H1 (cell line): ENCODE measurements around the gene IGLL1. TPM values are rescaled to one million over a fixed set of nuclear protein-coding genes. Genes with fewer than 3 reads are reported as not detected.

Experiments used
- CTCF ChIA-PET: fragments of 300-600 bp; sonication (Branson Sonifier 250); formaldehyde crosslinking; loops from one replicate; lab custom pipeline; 2021; ENCODE audit not compliant: partially characterized antibody; lab: Charles Lee
- POLR2A ChIA-PET: fragments of 300-600 bp; sonication (Branson Sonifier 250); formaldehyde crosslinking; loops from one replicate; lab custom pipeline; 2021; ENCODE audit warnings: inconsistent platforms; ENCODE audit not compliant: partially characterized antibody; lab: Charles Lee
- DNase-seq, 2 experiments: peaks; one replicate each; pipeline versions ENCODE4 v3.0.0 to v3.0.0-alpha.2; 2010 to 2022; ENCODE audit warnings: low spot score in 2 of 2, low read depth in 1 of 2, mixed read lengths in 1 of 2
- FAIRE-seq: peaks from 2 replicates; lab custom pipeline; 2011; peaks lifted over from hg19 to GRCh38; lab: Jason Lieb, UNC
- H2AFZ ChIP-seq: 2 replicates; pipeline ENCODE4 v1.8.1; 2012; ENCODE audit warnings: low read length, inconsistent platforms
- H2AK5ac ChIP-seq: 2 replicates; pipeline ENCODE4 v1.6.1; 2013; ENCODE audit warnings: low read depth, low read length
- H2BK120ac ChIP-seq: replicated peaks from 2 replicates; pipeline ENCODE3; 2013; ENCODE audit warnings: low read depth, low read length, inconsistent platforms
- H2BK12ac ChIP-seq: 2 replicates; pipeline ENCODE4 v1.6.1; 2013; ENCODE audit warnings: low read depth, low read length
- H2BK15ac ChIP-seq: 2 replicates; pipeline ENCODE4 v1.6.1; 2013; ENCODE audit warnings: low read length
- H2BK20ac ChIP-seq: 2 replicates; pipeline ENCODE4 v1.6.1; 2013; ENCODE audit warnings: low read length
- H2BK5ac ChIP-seq: 2 replicates; pipeline ENCODE4 v1.6.1; 2013; ENCODE audit warnings: low read depth, low read length
- H3K14ac ChIP-seq: 2 replicates; pipeline ENCODE4 v1.6.1; 2013; ENCODE audit warnings: inconsistent platforms; ENCODE audit not compliant: insufficient read length
- H3K18ac ChIP-seq: 2 replicates; pipeline ENCODE4 v1.6.1; 2013; ENCODE audit warnings: low read length; ENCODE audit errors: extremely low read depth
- H3K23ac ChIP-seq: 2 replicates; pipeline ENCODE4 v1.6.1; 2013; ENCODE audit warnings: inconsistent platforms; ENCODE audit not compliant: insufficient read length
- H3K23me2 ChIP-seq: 2 replicates; pipeline ENCODE4 v1.6.1; 2013; ENCODE audit warnings: low read depth, low read length
- H3K27ac ChIP-seq: 2 replicates; pipeline ENCODE4 v1.6.1; 2011; ENCODE audit warnings: low read depth, low read length, inconsistent platforms
- H3K27me3 ChIP-seq, 4 experiments: replicated peaks in 1 of 4; 1 replicate in 1 of 4; 2 replicates in 3 of 4; pipeline versions ENCODE4 v1.6.1 to v1.8.1; 2011 to 2013; ENCODE audit warnings: low read length in 3 of 4, mild to moderate bottlenecking in 3 of 4, inconsistent platforms in 2 of 4, mixed read lengths in 2 of 4, moderate library complexity in 1 of 4; ENCODE audit not compliant: control insufficient read depth in 3 of 4, insufficient read depth in 3 of 4; ENCODE audit errors: extremely low read depth in 1 of 4
- H3K36me3 ChIP-seq, 4 experiments: 2 replicates each; pipeline versions ENCODE4 v1.6.1 to v1.8.1; 2011 to 2013; ENCODE audit warnings: mild to moderate bottlenecking in 4 of 4, low read length in 3 of 4, moderate library complexity in 2 of 4, control low read depth in 1 of 4, inconsistent platforms in 1 of 4; ENCODE audit not compliant: insufficient read depth in 4 of 4, control insufficient read depth in 2 of 4
- H3K4ac ChIP-seq: replicated peaks from 2 replicates; pipeline ENCODE3; 2013; ENCODE audit warnings: low read length, low read depth, mixed read lengths, inconsistent platforms; ENCODE audit not compliant: insufficient read length
- H3K4me1 ChIP-seq, 4 experiments: replicated peaks in 1 of 4; 1 replicate in 1 of 4; 2 replicates in 3 of 4; pipeline versions ENCODE4 v1.6.1 to v1.8.1; 2011 to 2013; ENCODE audit warnings: low read length in 3 of 4, inconsistent platforms in 2 of 4, mixed read lengths in 1 of 4; ENCODE audit not compliant: insufficient read depth in 4 of 4, control insufficient read depth in 3 of 4
- H3K4me2 ChIP-seq, 2 experiments: 2 replicates each; pipeline versions ENCODE4 v1.6.1 to v1.8.1; 2011 to 2013; ENCODE audit warnings: low read depth in 2 of 2, low read length in 2 of 2, control low read depth in 1 of 2, inconsistent platforms in 1 of 2, mild to moderate bottlenecking in 1 of 2; ENCODE audit not compliant: insufficient read depth in 1 of 2
- H3K4me3 ChIP-seq, 4 experiments: fragments of 200-600, 300-600 bp in 1 of 4; sonication (generic), shearing (Covaris generic), sonication (Bioruptor Twin) in 1 of 4; 2 replicates each; pipeline versions ENCODE4 v1.5.1 to v1.8.1; 2011 to 2016; ENCODE audit warnings: low read length in 4 of 4, low read depth in 3 of 4, control low read depth in 2 of 4, inconsistent platforms in 2 of 4, mild to moderate bottlenecking in 2 of 4, mixed read lengths in 1 of 4, moderate library complexity in 1 of 4; ENCODE audit not compliant: insufficient read depth in 2 of 4; ENCODE audit errors: extremely low read depth in 1 of 4
- H3K56ac ChIP-seq: replicated peaks from 2 replicates; pipeline ENCODE3; 2013; ENCODE audit warnings: low read depth, mild to moderate bottlenecking, mixed read lengths, low read length, inconsistent platforms; ENCODE audit not compliant: insufficient read length
- H3K79me1 ChIP-seq: 2 replicates; pipeline ENCODE4 v1.6.1; 2013; ENCODE audit warnings: low read depth, low read length, control low read depth
- H3K79me2 ChIP-seq, 2 experiments: 2 replicates each; pipeline versions ENCODE4 v1.6.1 to v1.8.1; 2012 to 2013; ENCODE audit warnings: low read length in 2 of 2, mild to moderate bottlenecking in 2 of 2, inconsistent platforms in 1 of 2; ENCODE audit not compliant: insufficient read depth in 2 of 2, control insufficient read depth in 1 of 2
- H3K9ac ChIP-seq, 4 experiments: replicated peaks in 1 of 4; 1 replicate in 1 of 4; 2 replicates in 3 of 4; pipeline versions ENCODE4 v1.6.1 to v1.8.1; 2011 to 2013; ENCODE audit warnings: low read depth in 3 of 4, low read length in 3 of 4, control low read depth in 2 of 4, mild to moderate bottlenecking in 2 of 4, moderate library complexity in 2 of 4, inconsistent platforms in 1 of 4; ENCODE audit errors: extremely low read depth in 1 of 4
- H3K9me3 ChIP-seq, 2 experiments: 2 replicates each; pipeline versions ENCODE4 v1.6.1 to v1.8.1; 2012 to 2013; ENCODE audit warnings: mild to moderate bottlenecking in 2 of 2, moderate library complexity in 2 of 2, control low read depth in 1 of 2, inconsistent platforms in 1 of 2, low read depth in 1 of 2, low read length in 1 of 2, mixed read lengths in 1 of 2; ENCODE audit not compliant: insufficient read depth in 2 of 2
- H4K20me1 ChIP-seq, 2 experiments: replicated peaks in 1 of 2; 2 replicates each; pipeline versions ENCODE3 to v1.8.1; 2011 to 2013; ENCODE audit warnings: inconsistent platforms in 2 of 2, low read length in 2 of 2, mild to moderate bottlenecking in 1 of 2; ENCODE audit not compliant: insufficient read depth in 2 of 2, control insufficient read depth in 1 of 2
- H4K5ac ChIP-seq: 2 replicates; pipeline ENCODE4 v1.6.1; 2013; ENCODE audit warnings: low read length, low read depth, mixed read lengths, inconsistent platforms; ENCODE audit not compliant: insufficient read length
- H4K8ac ChIP-seq: 2 replicates; pipeline ENCODE4 v1.8.0; 2013; ENCODE audit warnings: mild to moderate bottlenecking, moderate library complexity, low read length, inconsistent platforms; ENCODE audit not compliant: insufficient read depth; ENCODE audit errors: extremely low read depth
- H4K91ac ChIP-seq: replicated peaks from 2 replicates; pipeline ENCODE3; 2013; ENCODE audit warnings: low read length, mixed read lengths, inconsistent platforms; ENCODE audit not compliant: insufficient read length
- CEBPB ChIP-seq: IDR thresholded peaks from 2 replicates; pipeline ENCODE4 v1.6.1; 2012; ENCODE audit warnings: low read depth, low read length
- E2F6 ChIP-seq: IDR thresholded peaks from 2 replicates; pipeline ENCODE4 v1.6.1; 2012; ENCODE audit warnings: inconsistent platforms
- SIN3A ChIP-seq, 2 experiments: IDR thresholded peaks in 1 of 2; conservative IDR thresholded peaks in 1 of 2; 2 replicates each; pipeline ENCODE4 v1.6.1; 2011 to 2012; ENCODE audit warnings: low read length in 2 of 2, improper control_type of control experiment in 1 of 2, low read depth in 1 of 2, mild to moderate bottlenecking in 1 of 2
- SP4 ChIP-seq: IDR thresholded peaks from 2 replicates; pipeline ENCODE4 v1.6.1; 2012; ENCODE audit warnings: low read length, inconsistent platforms
- ZNF274 ChIP-seq: IDR thresholded peaks from 2 replicates; pipeline ENCODE4 v1.7.0; 2012; ENCODE audit warnings: low read length, borderline replicate concordance; ENCODE audit errors: extremely low read depth
- WGBS, 2 experiments: shearing (Covaris generic) in 1 of 2; methylation state at CpG; one replicate each; pipeline versions ENCODE4 v1.1.6 to v1.1.7; 2013 to 2015; ENCODE audit warnings: low lambda C conversion rate in 2 of 2, mixed read lengths in 2 of 2, inconsistent platforms in 1 of 2, low coverage in 1 of 2, missing lambda C conversion rate in 1 of 2; ENCODE audit not compliant: insufficient replicate concordance in 2 of 2, insufficient coverage in 1 of 2, insufficient read length in 1 of 2; ENCODE audit errors: extremely low coverage in 1 of 2, missing lambda C conversion rate in 1 of 2; 5-methylcytosine and 5-hydroxymethylcytosine counted together
- polyA plus RNA-seq, 7 experiments: library from polyadenylated mRNA; depleted of rRNA in 3 of 7; stranded (reverse) in 5 of 7; unstranded in 2 of 7; fragments of >200 nt in 5 of 7; fragments of 200-250 nt in 2 of 7; gene quantifications; 1 replicate in 5 of 7; 2 replicates in 1 of 7; 4 replicates in 1 of 7; pipeline versions ENCODE4 v1.2.1 to v1.2.3, GENCODE V29; 2011 to 2013; ENCODE audit warnings: missing spikeins in 2 of 7, mixed read lengths in 2 of 7
- total RNA-seq: library from RNA; stranded (reverse); fragmentation: NEBNext Ultra II Directional; extraction: Animal tissue kit (Norgen Biotek cat#: 25700); gene quantifications from 2 replicates; pipeline ENCODE4 v1.2.1, GENCODE V29; 2021

Gene IGLL1
- total and polyA plus RNA-seq, 2 of the 8 experiments (the other 6 are each of a cell fraction or from before 2014, with no cell fraction given) = not detected

DNA sequence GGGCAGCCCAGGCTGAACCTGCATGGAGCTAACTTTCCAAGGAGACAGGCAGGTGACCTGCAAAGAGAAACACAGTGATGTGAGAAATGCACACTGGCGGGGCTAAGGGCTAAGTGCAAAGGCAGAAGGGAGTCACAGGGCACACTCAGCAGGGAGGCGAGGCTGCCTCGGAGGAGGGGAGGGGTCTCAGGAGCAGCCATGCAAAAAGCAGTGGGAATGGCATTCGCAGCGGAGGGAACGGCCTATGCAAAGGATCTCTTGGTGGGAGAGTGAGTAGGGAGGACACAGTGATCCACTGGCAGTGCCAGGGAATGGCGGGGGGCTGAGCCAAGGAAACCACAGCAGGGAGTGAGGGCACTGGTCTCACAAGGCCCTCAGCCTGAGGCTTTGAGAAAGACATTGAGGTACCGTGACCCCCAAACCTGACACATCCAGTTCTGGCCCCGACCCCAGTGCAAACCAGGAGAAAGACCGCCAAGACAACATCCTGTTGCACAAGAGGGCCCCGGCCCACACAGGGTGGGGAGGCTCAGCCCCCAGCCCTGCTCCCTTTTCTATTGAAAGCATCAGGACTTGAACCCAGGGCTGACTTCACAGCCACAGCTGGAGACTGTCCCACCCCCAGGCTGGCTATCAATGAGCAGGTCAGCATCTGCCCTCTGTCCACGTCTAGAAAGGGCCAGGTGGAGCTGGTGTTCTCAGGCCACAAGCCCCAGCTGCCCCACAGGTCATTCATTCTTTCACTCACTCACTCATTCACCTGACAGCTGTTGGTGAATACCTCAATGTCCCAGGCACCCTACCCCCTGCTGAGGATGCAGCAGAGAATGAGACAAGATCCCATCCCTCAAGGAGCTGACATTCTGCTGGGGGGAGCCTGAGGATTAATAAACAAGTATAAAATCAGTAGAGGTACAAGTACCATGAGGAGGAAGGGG is 50.7 kb downstream of the IGLL1 start:
- DNase-seq = no peak
- H4K20me1 ChIP-seq = peaks cover 0 to 3% of the 10 kb centered on the region in 2 experiments

More for the DNA sequence above, 50.7 kb downstream of the IGLL1 start:
- ChIA-PET CTCF (interaction anchor here (0.9 kb wide), 1 partner anchor 91 kb away, joined by 3 read pairs; no protein-coding TSS in a partner anchor), POLR2A (no interaction called here)
- Histone ChIP-seq H2BK120ac (no peak overlapping the region), H3K14ac (no peak overlapping the region), H3K4ac (no peak overlapping the region), H3K79me1 (no peaks in the 10 kb centered on the region), H4K8ac (no peak overlapping the region), H2BK20ac (no peak overlapping the region), H2AFZ (no peak overlapping the region), H3K36me3 (no peaks in the 10 kb centered on the region), H3K27me3 (peaks cover 1 to 15% (median 9%) of the 10 kb centered on the region in 4 experiments; a peak in 5 of 7 replicates), H3K23me2 (peaks cover 5% of the 10 kb centered on the region; the same call in 1 of the 2 replicates), H3K9me3 (no peaks in the 10 kb centered on the region), H3K4me1 (peaks cover 0 to 25% (median 18%) of the 10 kb centered on the region in 4 experiments; a peak in 6 of 7 replicates), H2AK5ac (no peak overlapping the region), H3K27ac (no peak overlapping the region), H3K23ac (no peak overlapping the region), H3K4me3 (no peak overlapping the region), H3K79me2 (no peaks in the 10 kb centered on the region), H4K5ac (no peak overlapping the region), H3K18ac (no peak overlapping the region), H3K56ac (no peak overlapping the region), H3K9ac (no peak overlapping the region), H4K91ac (no peak overlapping the region), H3K4me2 (no peak overlapping the region), H2BK15ac (peak overlapping the region; percentile 34; the same call in 1 of the 2 replicates), H2BK5ac (peak overlapping the region; percentile 13; the same call in 1 of the 2 replicates), H2BK12ac (peak overlapping the region; percentile 55; the same call in 1 of the 2 replicates)
- FAIRE-seq = no peak
- WGBS, 2 experiments = 77% methylated on average over 12 of the region's 12 CpGs; no CpG with 5 or more reads in 1 of the 2 experiments
- TF ChIP-seq E2F6 (no peak), SIN3A (conservative IDR thresholded peaks at IDR 0.05 in 1 of 2, IDR thresholded peaks at IDR 0.05 in 1 of 2; ENCODE audit: low read depth in 1 of 2, low read length in 2 of 2) (no peak), ZNF274 (no peak), CEBPB (no peak), SP4 (no peak)
